Measurements from ENCODE around the gene ZC3H4. TPM values are rescaled to one million over a fixed set of nuclear protein-coding genes. Genes with fewer than 3 reads are reported as not detected.

ZC3H4 gene
- total RNA-seq, 4 donors from 2014 or later = 16.4 to 26.2 (median 20.1) TPM

DNA sequence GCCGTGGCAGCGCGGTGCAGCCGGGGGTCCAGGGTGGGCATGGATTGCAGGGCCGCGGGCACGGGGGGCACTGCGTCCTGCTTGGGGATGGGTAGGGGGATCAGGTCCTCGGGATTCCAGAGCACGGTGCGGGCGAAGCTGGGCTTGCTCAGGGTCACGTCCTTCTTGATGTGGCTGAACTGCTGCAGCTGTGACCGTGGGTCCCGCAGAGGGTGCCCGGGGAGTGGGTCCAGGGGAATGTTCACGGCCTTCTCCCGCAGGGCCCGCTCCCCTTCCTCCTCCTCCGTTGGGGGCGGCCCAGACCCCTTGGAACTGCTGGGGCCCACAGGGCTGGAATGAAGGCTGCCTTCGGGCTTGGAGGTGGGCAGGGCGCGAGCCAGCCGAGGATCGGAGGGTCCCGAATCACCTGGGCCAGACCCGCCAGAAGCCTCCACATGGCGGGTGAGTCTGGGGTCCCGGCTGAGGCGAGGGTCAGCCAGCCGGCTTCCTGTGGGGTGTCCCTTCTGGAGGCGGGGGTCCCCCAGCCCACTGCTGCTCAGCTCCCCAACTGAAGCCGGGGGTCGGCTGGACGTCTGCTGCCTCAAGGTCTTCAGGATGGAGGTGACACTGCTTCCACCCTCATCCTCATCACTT is 46.2 kb downstream of the ZC3H4 start:
- no peak overlapping the region for H3K4me3 ChIP-seq
- H3K27ac ChIP-seq = no peak overlapping the region
- H3K4me1 ChIP-seq = no peaks in the 10 kb centered on the region
- no peaks in the 10 kb centered on the region for H3K27me3 ChIP-seq
- TF ChIP-seq POLR2A (IDR thresholded peaks at IDR 0.05) = no peak
- TF ChIP-seq, protein P1, sequence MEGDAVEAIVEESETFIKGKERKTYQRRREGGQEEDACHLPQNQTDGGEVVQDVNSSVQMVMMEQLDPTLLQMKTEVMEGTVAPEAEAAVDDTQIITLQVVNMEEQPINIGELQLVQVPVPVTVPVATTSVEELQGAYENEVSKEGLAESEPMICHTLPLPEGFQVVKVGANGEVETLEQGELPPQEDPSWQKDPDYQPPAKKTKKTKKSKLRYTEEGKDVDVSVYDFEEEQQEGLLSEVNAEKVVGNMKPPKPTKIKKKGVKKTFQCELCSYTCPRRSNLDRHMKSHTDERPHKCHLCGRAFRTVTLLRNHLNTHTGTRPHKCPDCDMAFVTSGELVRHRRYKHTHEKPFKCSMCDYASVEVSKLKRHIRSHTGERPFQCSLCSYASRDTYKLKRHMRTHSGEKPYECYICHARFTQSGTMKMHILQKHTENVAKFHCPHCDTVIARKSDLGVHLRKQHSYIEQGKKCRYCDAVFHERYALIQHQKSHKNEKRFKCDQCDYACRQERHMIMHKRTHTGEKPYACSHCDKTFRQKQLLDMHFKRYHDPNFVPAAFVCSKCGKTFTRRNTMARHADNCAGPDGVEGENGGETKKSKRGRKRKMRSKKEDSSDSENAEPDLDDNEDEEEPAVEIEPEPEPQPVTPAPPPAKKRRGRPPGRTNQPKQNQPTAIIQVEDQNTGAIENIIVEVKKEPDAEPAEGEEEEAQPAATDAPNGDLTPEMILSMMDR (IDR thresholded peaks at IDR 0.05) = no peak
- H3K36me3 ChIP-seq = peaks cover 30 to 91% (median 44%) of the 10 kb centered on the region in 3 donors
- no peak for DNase-seq
- intact Hi-C loops (cut with DNase I) = no loop called here
- H3K9me3 ChIP-seq = no peaks in the 10 kb centered on the region
- 60 to 97% methylated on average over 1 to 6 of the region's 36 CpGs for WGBS, 2 donors

- H3K9me3 ChIP-seq = no peaks in the 10 kb centered on the region
- no peaks in the 10 kb centered on the region for H3K27me3 ChIP-seq
- no peak overlapping the region for H3K4me3 ChIP-seq
- DNase-seq = no peak
- intact Hi-C loops (cut with DNase I) = no loop called here
- TF ChIP-seq, protein P1 (IDR thresholded peaks at IDR 0.05) = no peak
- no peak for TF ChIP-seq POLR2A (IDR thresholded peaks at IDR 0.05)
- WGBS, 2 donors = 92 to 97% methylated on average over 5 to 16 of the region's 61 CpGs
- H3K27ac ChIP-seq = no peak overlapping the region
- no peaks in the 10 kb centered on the region for H3K4me1 ChIP-seq
- H3K36me3 ChIP-seq = peaks cover 23 to 84% (median 37%) of the 10 kb centered on the region in 3 donors
These were observed 47.0 kb downstream of the ZC3H4 start for GRCh38 chr19:47066376-47067214.

DNA sequence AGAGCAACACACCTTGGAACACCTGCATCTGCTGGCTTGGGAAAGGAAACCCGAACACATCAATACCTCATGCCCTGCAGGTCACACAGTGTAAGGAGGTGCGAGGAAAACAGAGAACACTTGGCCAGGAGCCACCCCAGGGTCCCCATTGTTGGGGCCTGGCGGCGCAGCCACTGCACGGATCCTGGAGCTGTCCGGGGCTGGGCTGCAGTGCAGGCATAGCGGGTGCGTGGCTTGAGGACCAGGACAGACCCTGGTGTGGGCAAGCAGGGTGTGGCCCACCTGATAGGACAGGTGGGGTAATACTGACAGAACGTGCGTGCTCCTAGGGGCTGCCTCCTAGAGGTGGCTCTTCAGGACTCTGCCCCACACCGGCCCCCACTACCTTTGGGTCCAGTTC is 48.3 kb downstream of the ZC3H4 start:
- peaks cover 20 to 70% (median 36%) of the 10 kb centered on the region in 3 donors for H3K36me3 ChIP-seq
- WGBS, 2 donors = 84 to 89% methylated on average over 5 to 7 of the region's 11 CpGs
- no peaks in the 10 kb centered on the region for H3K27me3 ChIP-seq
- no peaks in the 10 kb centered on the region for H3K9me3 ChIP-seq
- DNase-seq = no peak
- H3K27ac ChIP-seq = no peak overlapping the region
- intact Hi-C loops (cut with DNase I) = no loop called here
- TF ChIP-seq, protein P1 (IDR thresholded peaks at IDR 0.05) = no peak
- TF ChIP-seq POLR2A (IDR thresholded peaks at IDR 0.05) = no peak
- H3K4me1 ChIP-seq = no peaks in the 10 kb centered on the region
- no peak overlapping the region for H3K4me3 ChIP-seq

GRCh38 chr19:47063874-47064273 is 49.7 kb downstream of the ZC3H4 start:
- no peaks in the 10 kb centered on the region for H3K4me1 ChIP-seq
- peaks cover 20 to 56% (median 32%) of the 10 kb centered on the region in 3 donors for H3K36me3 ChIP-seq
- 88 to 90% methylated on average over 3 to 6 of the region's 6 CpGs for WGBS, 2 donors
- intact Hi-C loops (cut with DNase I) = no loop called here
- no peak overlapping the region for H3K4me3 ChIP-seq
- TF ChIP-seq, protein P1 (IDR thresholded peaks at IDR 0.05) = no peak
- no peak for TF ChIP-seq POLR2A (IDR thresholded peaks at IDR 0.05)
- no peaks in the 10 kb centered on the region for H3K27me3 ChIP-seq
- H3K9me3 ChIP-seq = no peaks in the 10 kb centered on the region
- DNase-seq = no peak
- no peak overlapping the region for H3K27ac ChIP-seq

- TF ChIP-seq POLR2A (IDR thresholded peaks at IDR 0.05) = no peak
- TF ChIP-seq, protein P1 (IDR thresholded peaks at IDR 0.05) = no peak
- H3K36me3 ChIP-seq = peaks cover 0 to 4% (median 0%) of the 10 kb centered on the region in 3 donors
- H3K27me3 ChIP-seq = no peaks in the 10 kb centered on the region
- 78 to 82% methylated on average over 11 of the region's 11 CpGs for WGBS, 2 donors
- no peaks in the 10 kb centered on the region for H3K4me1 ChIP-seq
- H3K4me3 ChIP-seq = no peak overlapping the region
- no peaks in the 10 kb centered on the region for H3K9me3 ChIP-seq
- DNase-seq = no peak
- H3K27ac ChIP-seq = no peak overlapping the region
- intact Hi-C loops (cut with DNase I) = no loop called here
These were observed 55.0 kb downstream of the ZC3H4 start for GRCh38 chr19:47058621-47059022.
